ENCODE data around the gene CCDC3.
"Not testable (repeated sequence)": the region's sequence is repeated elsewhere in the genome, so short reads cannot be mapped to it uniquely, and the experiment has no call there.

CCDC3 gene

GRCh38 chr10:13001041-13001886, at the start of gene CCDC3:
Gene CCDC3, minus strand, starts transcription at chr10:13001713. Its CDS starts 143 bp downstream, at chr10:13001570.
- DNase-seq (ENCODE audit: low read depth): no peak

GRCh38 chr10:13051126-13051694, 49.7 kb upstream of the CCDC3 start:
- DNase-seq (ENCODE audit: low read depth): no peak

DNA sequence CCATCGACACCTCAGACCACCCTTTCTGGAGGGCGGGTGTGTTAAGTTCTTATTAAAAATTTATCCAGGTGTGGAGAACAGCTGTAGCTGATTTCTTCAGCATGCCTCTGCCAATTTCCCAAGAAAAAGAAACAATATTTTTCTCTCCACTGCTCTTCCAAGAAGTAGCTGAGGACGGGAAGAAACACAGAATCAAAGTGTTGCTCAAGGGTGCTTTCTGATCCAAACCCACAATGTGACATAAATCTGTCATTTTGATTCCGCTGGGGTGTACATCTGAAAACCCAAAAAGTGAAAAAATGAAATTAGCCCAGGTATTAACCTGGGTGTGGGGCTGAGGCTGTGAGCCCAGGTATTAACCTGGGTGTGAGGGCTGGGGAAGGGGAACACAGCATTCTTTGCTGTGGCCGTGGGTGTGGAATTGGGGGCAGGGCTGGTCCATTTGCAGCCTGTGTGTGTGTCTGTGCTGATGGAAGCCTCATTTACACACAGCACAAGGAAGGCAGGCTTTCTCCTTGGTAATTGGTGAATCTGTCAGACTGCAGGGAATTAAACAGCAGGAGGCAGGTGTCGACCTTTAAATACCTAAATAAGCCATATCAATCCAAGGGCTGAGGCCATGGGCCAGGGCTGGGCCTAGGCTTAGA, 48.4 kb upstream of the CCDC3 start:
- no peak for DNase-seq (ENCODE audit: low read depth)

- DNase-seq (ENCODE audit: low read depth): no peak
Observed at GRCh38 chr10:13048762-13049161, 47.2 kb upstream of the CCDC3 start.

DNA sequence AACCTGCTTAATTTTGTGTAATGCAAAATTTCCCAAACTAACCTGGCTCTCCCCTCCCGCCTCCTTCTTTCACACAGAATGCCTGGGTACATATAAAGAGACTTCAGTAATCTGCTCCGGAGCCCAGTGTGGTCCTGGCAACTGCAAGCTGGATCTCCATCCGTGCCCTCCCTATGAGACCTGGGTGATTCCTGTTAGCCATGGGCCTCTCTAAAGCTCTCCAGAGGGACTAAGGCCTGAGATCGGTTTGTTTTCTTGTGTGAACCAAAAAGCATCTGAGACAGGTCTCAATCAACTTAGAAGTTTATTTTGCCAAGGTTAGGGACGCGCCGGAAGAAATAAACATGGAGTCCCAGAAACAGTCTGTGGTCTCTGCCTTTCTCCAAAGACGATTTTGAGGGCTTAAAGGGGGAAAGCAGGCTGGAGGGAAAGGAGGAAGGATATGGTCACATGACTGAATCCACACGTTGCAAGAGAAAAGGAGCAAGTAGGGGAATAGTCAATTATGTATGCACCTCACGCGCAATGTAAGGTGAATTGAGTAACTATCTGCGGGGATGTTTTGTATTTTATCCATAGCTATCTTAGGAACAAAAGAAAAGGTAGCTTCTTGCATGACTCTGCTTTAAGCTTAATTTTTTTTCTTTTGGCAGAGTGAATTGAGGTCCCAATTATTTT, 46.2 kb upstream of the CCDC3 start:
- DNase-seq (ENCODE audit: low read depth): no peak

DNA sequence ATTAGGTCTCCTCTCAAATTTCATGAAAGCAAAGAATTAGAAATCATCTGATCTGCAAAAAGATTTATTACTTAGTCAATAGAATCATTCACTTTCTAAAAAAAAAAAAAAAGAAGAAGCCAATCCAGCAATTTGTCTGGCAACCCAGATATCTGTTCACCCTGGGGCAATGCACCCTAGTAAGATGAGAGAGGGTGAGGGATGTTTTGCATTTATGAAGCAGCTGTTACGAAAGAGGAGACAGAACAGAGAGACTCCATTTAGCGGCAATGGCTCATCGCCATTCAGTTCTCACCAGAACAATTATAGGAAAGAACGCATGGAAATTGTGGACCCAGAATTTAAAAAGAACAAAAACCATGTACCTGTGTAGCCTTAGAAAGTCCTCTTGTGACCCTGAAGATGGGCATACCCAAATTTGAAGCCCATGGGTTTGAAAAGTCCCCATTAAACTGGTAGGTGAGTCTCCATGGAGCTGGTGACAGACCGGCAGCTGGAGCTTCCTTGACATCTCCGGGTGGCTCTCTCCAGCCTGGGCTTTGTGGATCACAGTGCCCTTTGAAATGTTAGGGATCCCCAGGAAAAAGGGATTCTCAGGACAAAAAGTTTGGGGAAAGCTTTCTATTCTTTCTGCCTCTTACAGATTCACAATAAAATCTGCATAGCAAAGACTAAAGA, 45.5 kb upstream of the CCDC3 start:
- no peak for DNase-seq (ENCODE audit: low read depth)

DNA sequence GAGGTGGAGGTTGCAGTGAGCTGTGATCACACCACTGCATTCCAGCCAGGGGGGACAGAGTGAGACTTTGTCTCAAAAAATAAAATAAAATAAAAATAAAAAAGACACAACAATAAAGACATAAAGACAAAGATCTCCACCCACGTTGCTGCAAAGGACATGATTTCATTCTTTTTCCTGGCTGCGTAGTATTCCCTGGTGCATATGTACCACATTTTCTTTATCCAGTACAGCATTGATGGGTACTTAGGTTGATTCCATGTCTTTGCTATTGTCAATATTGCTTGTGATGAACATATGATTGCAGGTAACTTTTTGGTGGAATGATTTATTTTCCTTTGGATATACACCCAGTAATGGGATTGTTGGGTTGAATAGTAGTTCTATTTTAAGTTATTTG, 42.0 kb upstream of the CCDC3 start:
- no peak for DNase-seq (ENCODE audit: low read depth)

GRCh38 chr10:13039761-13040160, 38.2 kb upstream of the CCDC3 start:
- DNase-seq (ENCODE audit: low read depth): no peak

DNA sequence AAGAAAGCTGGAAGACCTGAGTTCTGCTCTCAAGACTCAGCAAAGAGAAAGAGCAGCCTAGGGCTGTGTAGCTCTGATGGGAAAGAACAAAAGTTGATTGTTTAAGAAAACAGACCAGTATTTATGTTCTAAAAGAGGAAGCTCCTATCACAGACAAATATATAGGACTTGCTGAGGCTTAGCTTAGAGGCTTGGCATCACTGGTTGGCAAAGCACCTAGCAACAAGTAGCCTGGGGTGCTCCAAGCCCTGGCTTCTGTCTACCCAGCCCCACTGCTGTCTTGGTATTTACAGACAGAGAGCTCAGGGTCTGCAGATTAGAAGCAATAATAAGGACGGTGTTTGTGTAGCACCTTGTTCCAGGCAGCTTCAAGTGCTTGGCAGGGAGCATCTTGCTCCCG, 36.9 kb upstream of the CCDC3 start:
- DNase-seq (ENCODE audit: low read depth): no peak

- DNase-seq (ENCODE audit: low read depth): no peak
Observed at GRCh38 chr10:13037832-13038231, 36.3 kb upstream of the CCDC3 start.

DNA sequence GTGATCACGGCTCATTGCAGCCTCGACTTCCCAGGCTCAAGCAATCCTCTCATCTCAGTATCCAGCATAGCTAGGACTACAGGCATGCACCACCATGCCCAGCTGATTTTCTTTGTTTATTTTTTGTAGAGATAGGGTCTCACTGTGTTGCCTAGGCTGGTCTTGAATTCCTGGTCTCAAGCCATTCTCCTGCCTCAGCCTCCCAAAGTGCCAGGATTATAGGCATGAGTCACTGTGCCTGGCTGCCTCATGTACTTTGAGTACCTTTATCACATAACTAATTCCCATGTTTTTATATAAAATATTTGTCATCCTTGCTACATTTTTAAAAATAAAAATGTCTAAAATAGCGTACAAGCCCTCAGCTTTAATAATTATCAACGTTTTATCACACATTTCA, 35.3 kb upstream of the CCDC3 start:
- DNase-seq (ENCODE audit: low read depth): no peak

- not testable (repeated sequence) for DNase-seq (ENCODE audit: low read depth)
Observed at GRCh38 chr10:13035731-13036130, 34.2 kb upstream of the CCDC3 start.

- no peak for DNase-seq (ENCODE audit: low read depth)
Observed at GRCh38 chr10:13026873-13027272, 25.4 kb upstream of the CCDC3 start.

DNA sequence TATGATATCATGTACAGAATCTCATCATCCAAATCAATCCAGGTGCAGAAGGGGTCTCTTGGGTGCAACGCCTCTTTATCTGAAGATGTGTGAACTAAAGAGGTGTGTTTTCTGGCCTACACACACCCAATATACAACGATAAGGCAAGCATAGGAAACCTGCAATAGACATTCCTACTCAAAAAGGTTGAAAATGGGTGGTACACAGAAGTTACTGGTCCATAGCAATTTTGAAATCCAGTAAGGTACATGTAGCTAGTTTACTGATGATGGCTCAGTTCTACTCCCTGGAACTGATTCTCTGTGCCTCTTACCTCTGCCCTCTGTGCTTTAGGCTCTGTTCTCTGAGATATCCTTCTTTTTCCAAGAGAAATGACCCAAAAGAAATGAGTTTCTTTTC, 22.2 kb upstream of the CCDC3 start:
- no peak for DNase-seq (ENCODE audit: low read depth)

DNA sequence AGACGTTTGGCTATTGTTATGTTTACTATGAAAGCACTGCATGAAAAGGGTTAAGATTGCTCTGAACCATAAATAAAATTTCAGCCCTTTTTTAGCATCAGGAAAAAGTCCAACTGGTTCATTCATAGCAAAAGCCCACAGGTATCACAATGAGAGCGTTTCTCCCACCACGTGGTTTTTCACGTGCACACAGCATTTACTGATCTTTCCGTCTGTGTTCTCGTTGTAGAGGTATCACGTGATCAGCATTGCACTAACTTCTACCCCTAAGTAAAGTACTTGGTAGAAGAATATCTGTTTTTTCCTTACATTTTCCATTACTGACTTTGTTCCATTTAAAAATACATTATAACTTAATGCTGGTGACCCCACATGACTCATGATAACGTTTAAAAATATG, 17.8 kb upstream of the CCDC3 start:
- no peak for DNase-seq (ENCODE audit: low read depth)

DNA sequence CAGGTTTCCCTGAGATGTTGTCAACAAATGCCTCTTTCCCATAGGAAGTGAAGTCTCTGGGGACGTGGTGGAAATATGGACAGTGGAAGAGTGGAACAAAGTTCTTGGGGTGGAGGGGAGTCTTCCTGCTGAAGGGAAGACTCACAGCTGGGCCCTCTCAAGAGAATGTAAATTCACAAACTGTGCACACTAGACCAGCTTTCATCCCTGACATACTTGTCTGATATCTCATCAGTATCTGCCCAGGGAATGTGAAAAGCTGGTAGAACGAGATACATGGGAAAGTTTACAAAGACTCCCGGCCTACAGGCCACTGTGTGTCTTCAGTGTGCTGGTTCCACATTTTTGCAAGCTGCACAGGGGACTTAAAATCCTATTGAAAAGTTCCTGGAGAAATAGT, 16.7 kb upstream of the CCDC3 start:
- DNase-seq (ENCODE audit: low read depth): peak; percentile 0

DNA sequence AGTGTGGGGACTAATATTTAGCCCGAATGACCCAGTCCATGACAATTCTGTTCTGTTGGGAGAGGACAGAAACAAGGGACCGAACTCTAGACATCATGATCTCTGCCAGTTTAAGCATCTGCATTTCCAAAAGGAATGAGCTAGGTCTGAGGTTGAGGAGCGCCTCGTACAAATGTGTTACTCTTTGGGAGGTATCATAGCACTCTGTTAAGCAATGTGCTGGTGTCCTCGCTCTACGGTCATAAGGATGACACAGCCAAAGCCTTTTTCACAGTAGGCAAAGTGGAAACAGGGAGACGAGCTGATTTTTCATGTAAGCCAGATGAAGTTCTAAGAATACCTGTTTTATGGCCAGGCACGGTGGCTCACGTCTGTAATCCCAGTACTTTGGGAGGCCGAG, 15.4 kb upstream of the CCDC3 start:
- no peak for DNase-seq (ENCODE audit: low read depth)

DNA sequence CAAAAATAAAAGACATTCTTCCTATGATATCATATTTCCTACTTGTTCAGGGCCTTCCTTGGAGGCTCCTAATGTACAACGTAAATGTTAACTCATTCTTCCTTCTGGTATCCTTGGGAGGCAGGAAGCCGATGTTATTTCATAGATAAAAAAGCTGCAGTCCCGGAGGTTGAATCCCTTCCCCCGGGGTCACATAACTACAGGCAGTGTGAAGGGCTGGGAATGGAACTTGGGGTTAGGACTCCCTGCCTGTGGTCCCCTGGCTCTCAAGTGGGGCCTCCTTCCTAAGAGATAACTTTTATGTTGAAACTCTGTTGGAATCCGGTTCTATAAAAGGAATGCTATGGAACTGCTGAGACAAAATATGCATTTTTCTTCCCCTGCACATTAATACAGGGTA, 14.9 kb upstream of the CCDC3 start:
- no peak for DNase-seq (ENCODE audit: low read depth)

GRCh38 chr10:13006037-13006436, 4.5 kb upstream of the CCDC3 start:
- DNase-seq (ENCODE audit: low read depth): no peak

GRCh38 chr10:13003759-13004158, 2.2 kb upstream of the CCDC3 start:
- DNase-seq (ENCODE audit: low read depth): no peak

DNA sequence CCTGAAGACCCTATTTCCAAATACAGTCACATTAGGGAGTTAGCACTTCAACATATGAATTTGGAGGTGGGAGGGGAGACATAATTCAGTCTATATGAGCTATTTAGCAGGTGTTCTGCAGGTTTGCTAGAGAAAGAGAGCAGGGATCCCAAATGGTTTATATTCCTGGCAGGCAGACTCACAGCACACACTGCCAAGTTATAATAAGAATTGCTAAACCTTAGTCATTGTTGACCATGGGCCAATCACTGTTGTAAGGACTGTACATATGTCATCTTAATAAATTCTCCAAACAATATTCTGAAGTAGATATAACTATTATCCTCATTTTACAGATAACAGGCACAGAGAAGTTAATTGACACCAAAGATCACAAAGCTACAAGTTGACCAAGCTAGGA, 1.5 kb upstream of the CCDC3 start:
- DNase-seq (ENCODE audit: low read depth): no peak

DNA sequence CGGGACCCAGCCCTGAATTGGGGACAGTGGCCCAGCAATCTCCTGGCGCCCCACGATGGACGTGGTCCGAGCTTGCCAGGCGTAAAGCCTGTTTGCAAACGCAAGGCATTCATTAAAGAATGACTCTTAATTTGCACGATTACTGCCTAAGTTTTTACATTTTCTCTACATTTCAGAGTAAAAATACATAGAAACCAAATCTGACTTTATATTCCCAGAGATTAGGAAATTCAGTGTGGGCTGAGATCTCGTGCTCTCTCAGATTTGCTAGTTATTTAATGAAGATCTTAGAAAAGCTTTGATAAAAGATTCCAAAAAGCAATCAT, 337 bp upstream of the CCDC3 start:
- no peak for DNase-seq (ENCODE audit: low read depth)
